A204.1 (cell line): ENCODE measurements around the gene RUNX2.
"Not testable (repeated sequence)": the region's sequence is repeated elsewhere in the genome, so short reads cannot be mapped to it uniquely, and the experiment has no call there.

Source experiments
- FAIRE-seq: peaks from 2 replicates; lab custom pipeline; 2012; peaks lifted over from hg19 to GRCh38; lab: Jason Lieb, UNC

The RUNX2 gene

GRCh38 chr6:45327956-45328522, at the start of gene RUNX2:
TSS of gene RUNX2 (plus strand) at chr6:45328330. CDS start at chr6:45328727, 397 bp downstream.
- FAIRE-seq = no peak

- FAIRE-seq = no peak
Measured at GRCh38 chr6:45278367-45278766, 49.8 kb upstream of the RUNX2 start.

GRCh38 chr6:45286707-45287106, 41.4 kb upstream of the RUNX2 start:
- not testable (repeated sequence) for FAIRE-seq

GRCh38 chr6:45289751-45290514, 38.2 kb upstream of the RUNX2 start:
- FAIRE-seq = no peak

GRCh38 chr6:45293306-45293705, 34.8 kb upstream of the RUNX2 start:
- no peak for FAIRE-seq

- FAIRE-seq = not testable (repeated sequence)
Measured at GRCh38 chr6:45294065-45294701, 33.9 kb upstream of the RUNX2 start.

GRCh38 chr6:45297320-45297719, 30.8 kb upstream of the RUNX2 start:
- FAIRE-seq = no peak

GRCh38 chr6:45299096-45299581, 29.0 kb upstream of the RUNX2 start:
- no peak for FAIRE-seq

GRCh38 chr6:45300736-45301135, 27.4 kb upstream of the RUNX2 start:
- FAIRE-seq = no peak

GRCh38 chr6:45301348-45302142, 26.6 kb upstream of the RUNX2 start:
- no peak for FAIRE-seq

- FAIRE-seq = no peak
Measured at GRCh38 chr6:45302832-45303231, 25.3 kb upstream of the RUNX2 start.

- FAIRE-seq = no peak
Measured at GRCh38 chr6:45305546-45305945, 22.6 kb upstream of the RUNX2 start.

GRCh38 chr6:45310118-45310788, 17.9 kb upstream of the RUNX2 start:
- no peak for FAIRE-seq

- FAIRE-seq = no peak
Measured at GRCh38 chr6:45314146-45314545, 14.0 kb upstream of the RUNX2 start.

- FAIRE-seq = no peak
Measured at GRCh38 chr6:45320349-45320748, 7.8 kb upstream of the RUNX2 start.

GRCh38 chr6:45323656-45324224, 4.4 kb upstream of the RUNX2 start:
- no peak for FAIRE-seq

GRCh38 chr6:45326698-45327417, 1.3 kb upstream of the RUNX2 start:
- no peak for FAIRE-seq

- no peak for FAIRE-seq
Measured at GRCh38 chr6:45328523-45328922, 393 bp downstream of the RUNX2 start.

- FAIRE-seq = no peak
Measured at GRCh38 chr6:45344900-45345299, 16.8 kb downstream of the RUNX2 start.

- no peak for FAIRE-seq
Measured at GRCh38 chr6:45350186-45350710, 22.1 kb downstream of the RUNX2 start.

GRCh38 chr6:45351076-45351475, 22.9 kb downstream of the RUNX2 start:
- FAIRE-seq = no peak
